SK-N-SH (cell line): ENCODE measurements around the gene EDA. TPM values are rescaled to one million over a fixed set of nuclear protein-coding genes. Genes with fewer than 3 reads are reported as not detected.

Source experiments
- CTCF ChIA-PET: fragments of 300-600, 350-600 bp; formaldehyde crosslinking; extraction: SDS; loops from one replicate; lab custom pipeline; 2021; lab: Yijun Ruan, JAX
- POLR2A ChIA-PET: fragments of 350-600 bp; sonication (Branson Sonifier 250); formaldehyde crosslinking; extraction: SDS; loops from one replicate; lab custom pipeline; 2020; ENCODE audit warnings: antibody characterized with exemption, inconsistent platforms; lab: Yijun Ruan, JAX
- DNase-seq: peaks from one replicate; pipeline ENCODE4 v3.0.0; 2012
- H2AFZ ChIP-seq: fragments of 200-600 bp; sonication (generic); 2 replicates; pipeline ENCODE4 v1.8.1; 2016; ENCODE audit warnings: antibody characterized with exemption, mild to moderate bottlenecking, low read depth
- H3F3A ChIP-seq: fragments of 200-600 bp; sonication (generic); replicated peaks from 2 replicates; pipeline ENCODE3; 2016; ENCODE audit warnings: antibody characterized with exemption, mild to moderate bottlenecking; ENCODE audit not compliant: insufficient read depth
- H3K27ac ChIP-seq, 2 experiments: fragments of 200-500 bp in 1 of 2; fragments of 200-600 bp in 1 of 2; sonication (Bioruptor generic) in 1 of 2; sonication (generic), shearing (Covaris generic) in 1 of 2; 2 replicates each; pipeline versions ENCODE4 v1.5.1 to v1.6.1; 2014 to 2016; ENCODE audit warnings: low read depth in 2 of 2, inconsistent platforms in 1 of 2, low read length in 1 of 2, mild to moderate bottlenecking in 1 of 2, mixed read lengths in 1 of 2
- H3K27me3 ChIP-seq: fragments of 200-600 bp; sonication (generic), shearing (Covaris generic); 2 replicates; pipeline ENCODE4 v1.6.1; 2016; ENCODE audit warnings: mixed run types; ENCODE audit not compliant: insufficient read depth
- H3K36me3 ChIP-seq, 2 experiments: fragments of 200-500 bp in 1 of 2; fragments of 200-600 bp in 1 of 2; sonication (Bioruptor generic) in 1 of 2; sonication (generic) in 1 of 2; replicated peaks in 1 of 2; 2 replicates each; pipeline versions ENCODE3 to v1.5.1; 2014 to 2016; ENCODE audit warnings: low read length in 1 of 2, mild to moderate bottlenecking in 1 of 2; ENCODE audit not compliant: insufficient read depth in 2 of 2, control insufficient read depth in 1 of 2
- H3K4me1 ChIP-seq, 2 experiments: fragments of 200-500 bp in 1 of 2; fragments of 200-600 bp in 1 of 2; sonication (Bioruptor generic) in 1 of 2; sonication (generic), shearing (Covaris generic) in 1 of 2; 2 replicates each; pipeline versions ENCODE4 v1.5.1 to v1.6.1; 2014 to 2016; ENCODE audit warnings: low read depth in 1 of 2, low read length in 1 of 2, mixed run types in 1 of 2; ENCODE audit not compliant: insufficient read depth in 2 of 2, control insufficient read depth in 1 of 2
- H3K4me2 ChIP-seq: fragments of 200-600 bp; sonication (generic), shearing (Covaris generic); 2 replicates; pipeline ENCODE4 v1.6.1; 2017; ENCODE audit warnings: mixed run types
- H3K4me3 ChIP-seq, 2 experiments: fragments of 200-500 bp in 1 of 2; fragments of 200-600 bp in 1 of 2; sonication (Bioruptor generic) in 1 of 2; sonication (generic), shearing (Covaris generic) in 1 of 2; 2 replicates each; pipeline versions ENCODE4 v1.5.1 to v1.8.1; 2014 to 2016; ENCODE audit warnings: low read depth in 2 of 2, inconsistent platforms in 1 of 2, low read length in 1 of 2, mild to moderate bottlenecking in 1 of 2, mixed read lengths in 1 of 2, moderate library complexity in 1 of 2
- H3K79me2 ChIP-seq: fragments of 200-600 bp; sonication (generic); 2 replicates; pipeline ENCODE4 v1.8.1; 2017; ENCODE audit warnings: mild to moderate bottlenecking; ENCODE audit not compliant: insufficient read depth
- H3K9ac ChIP-seq: fragments of 200-600 bp; sonication (generic); 2 replicates; pipeline ENCODE4 v1.6.1; 2017; ENCODE audit warnings: mixed run types
- H3K9me2 ChIP-seq: fragments of 200-600 bp; sonication (generic); 2 replicates; pipeline ENCODE4 v1.6.1; 2017; ENCODE audit warnings: mixed run types
- H3K9me3 ChIP-seq: fragments of 200-600 bp; sonication (generic); 2 replicates; pipeline ENCODE4 v1.6.1; 2017; ENCODE audit warnings: mixed run types, mild to moderate bottlenecking, moderate library complexity
- H4K20me1 ChIP-seq: fragments of 200-600 bp; sonication (generic); 2 replicates; pipeline ENCODE4 v1.6.1; 2017; ENCODE audit warnings: mild to moderate bottlenecking, mixed run types; ENCODE audit not compliant: insufficient read depth
- EP300 ChIP-seq, 2 experiments: IDR thresholded peaks; 2 replicates each; pipeline versions ENCODE4 v1.4.0 to v1.6.1; 2012; ENCODE audit warnings: borderline replicate concordance in 1 of 2, low read depth in 1 of 2, low read length in 1 of 2
- FOSL2 ChIP-seq: IDR thresholded peaks from 2 replicates; pipeline ENCODE4 v1.4.0; 2012; ENCODE audit warnings: low read depth, mild to moderate bottlenecking, moderate library complexity, borderline replicate concordance
- FOXJ3 ChIP-seq: sonication (generic); formaldehyde crosslinking; IDR thresholded peaks from 2 replicates; pipeline ENCODE4 v1.5.1; 2020; ENCODE audit warnings: mild to moderate bottlenecking, missing genetic modification reagents
- GATA2 ChIP-seq: sonication (generic); formaldehyde crosslinking; IDR thresholded peaks from 2 replicates; pipeline ENCODE4 v1.5.0; 2020; ENCODE audit warnings: mild to moderate bottlenecking, missing genetic modification reagents
- IRF3 ChIP-seq: fragments of 150-350 bp; IDR thresholded peaks from 2 replicates; pipeline ENCODE4 v1.6.1; 2016; ENCODE audit warnings: mild to moderate bottlenecking, low read depth, low read length
- JUND ChIP-seq: IDR thresholded peaks from 2 replicates; pipeline ENCODE4 v1.4.0; 2012
- MAX ChIP-seq: IDR thresholded peaks from 2 replicates; pipeline ENCODE4 v1.4.0; 2012; ENCODE audit warnings: low read depth
- NFIC ChIP-seq: IDR thresholded peaks from 2 replicates; pipeline ENCODE4 v1.4.0; 2012; ENCODE audit warnings: borderline replicate concordance
- NRF1 ChIP-seq: IDR thresholded peaks from 2 replicates; pipeline ENCODE4 v1.6.1; 2012; ENCODE audit warnings: low read depth, mild to moderate bottlenecking, low read length
- PBX3 ChIP-seq: IDR thresholded peaks from 2 replicates; pipeline ENCODE4; 2012
- REST ChIP-seq: IDR thresholded peaks from 2 replicates; pipeline ENCODE4 v1.6.1; 2012; ENCODE audit warnings: mild to moderate bottlenecking, low read depth, low read length, moderate library complexity
- WGBS: methylation state at CpG from one replicate; pipeline ENCODE4 v1.1.6; 2017; ENCODE audit warnings: low lambda C conversion rate; 5-methylcytosine and 5-hydroxymethylcytosine counted together
- polyA plus RNA-seq, 3 experiments: library from polyadenylated mRNA; depleted of rRNA; stranded (reverse); fragments of >200 nt; gene quantifications; 2 replicates each; pipeline ENCODE4 v1.2.3, GENCODE V29; 2012

Gene EDA
- polyA plus RNA-seq, 1 of the 3 experiments (the other 2 are of a cell fraction) = 0.02 TPM

GRCh38 chrX:69807400-69807799 is 191.5 kb downstream of the EDA start:
- no peaks in the 10 kb centered on the region for H3K9me3 ChIP-seq
- no peak overlapping the region for H3K27ac ChIP-seq
- no peak overlapping the region for H3K4me2 ChIP-seq
- H3K4me1 ChIP-seq = no peaks in the 10 kb centered on the region
- 0% methylated on average over 1 of the region's 1 CpG for WGBS
- no peaks in the 10 kb centered on the region for H3K79me2 ChIP-seq
- no peaks in the 10 kb centered on the region for H3K36me3 ChIP-seq
- no peak overlapping the region for H3K9ac ChIP-seq
- DNase-seq = no peak
- POLR2A ChIA-PET = no interaction called here
- CTCF ChIA-PET = no interaction called here
- H3K27me3 ChIP-seq = no peaks in the 10 kb centered on the region
- H3K9me2 ChIP-seq = no peaks in the 10 kb centered on the region
- TF ChIP-seq NFIC (no peak), MAX (no peak)
- H3F3A ChIP-seq = no peaks in the 10 kb centered on the region
- H3K4me3 ChIP-seq = no peak overlapping the region
- H4K20me1 ChIP-seq = no peaks in the 10 kb centered on the region
- H2AFZ ChIP-seq = no peak overlapping the region

GRCh38 chrX:69808375-69808774 is 192.5 kb downstream of the EDA start:
- H3K79me2 ChIP-seq = no peaks in the 10 kb centered on the region
- no peaks in the 10 kb centered on the region for H3K9me2 ChIP-seq
- H3K27ac ChIP-seq = no peak overlapping the region
- CTCF ChIA-PET = interaction anchor here (0.9 kb wide), 1 partner anchor 10 kb away, joined by 3 read pairs; no protein-coding TSS in a partner anchor
- no peaks in the 10 kb centered on the region for H3F3A ChIP-seq
- H3K27me3 ChIP-seq = no peaks in the 10 kb centered on the region
- H3K4me2 ChIP-seq = no peak overlapping the region
- H2AFZ ChIP-seq = no peak overlapping the region
- no peak for DNase-seq
- H3K9ac ChIP-seq = no peak overlapping the region
- 0% methylated on average over 2 of the region's 2 CpGs for WGBS
- H4K20me1 ChIP-seq = no peaks in the 10 kb centered on the region
- H3K9me3 ChIP-seq = no peaks in the 10 kb centered on the region
- no peaks in the 10 kb centered on the region for H3K36me3 ChIP-seq
- no peak for TF ChIP-seq PBX3
- no peak for TF ChIP-seq IRF3
- TF ChIP-seq GATA2 = no peak
- TF ChIP-seq REST = no peak
- no peak for TF ChIP-seq JUND
- TF ChIP-seq FOXJ3 = no peak
- TF ChIP-seq EP300 (IDR thresholded peaks at IDR 0.05; ENCODE audit: borderline replicate concordance in 1 of 2, low read depth in 1 of 2, low read length in 1 of 2) = no peak
- TF ChIP-seq NFIC = no peak
- no peak for TF ChIP-seq FOSL2
- TF ChIP-seq NRF1 = no peak
- TF ChIP-seq MAX = no peak
- no peak overlapping the region for H3K4me3 ChIP-seq
- POLR2A ChIA-PET = no interaction called here
- no peaks in the 10 kb centered on the region for H3K4me1 ChIP-seq
